ENCODE measurements around the gene MSH6. TPM values are rescaled to one million over a fixed set of nuclear protein-coding genes. Genes with fewer than 3 reads are reported as not detected.

The MSH6 gene
- total RNA-seq, 1 donor from 2014 or later: 33.6 TPM

DNA sequence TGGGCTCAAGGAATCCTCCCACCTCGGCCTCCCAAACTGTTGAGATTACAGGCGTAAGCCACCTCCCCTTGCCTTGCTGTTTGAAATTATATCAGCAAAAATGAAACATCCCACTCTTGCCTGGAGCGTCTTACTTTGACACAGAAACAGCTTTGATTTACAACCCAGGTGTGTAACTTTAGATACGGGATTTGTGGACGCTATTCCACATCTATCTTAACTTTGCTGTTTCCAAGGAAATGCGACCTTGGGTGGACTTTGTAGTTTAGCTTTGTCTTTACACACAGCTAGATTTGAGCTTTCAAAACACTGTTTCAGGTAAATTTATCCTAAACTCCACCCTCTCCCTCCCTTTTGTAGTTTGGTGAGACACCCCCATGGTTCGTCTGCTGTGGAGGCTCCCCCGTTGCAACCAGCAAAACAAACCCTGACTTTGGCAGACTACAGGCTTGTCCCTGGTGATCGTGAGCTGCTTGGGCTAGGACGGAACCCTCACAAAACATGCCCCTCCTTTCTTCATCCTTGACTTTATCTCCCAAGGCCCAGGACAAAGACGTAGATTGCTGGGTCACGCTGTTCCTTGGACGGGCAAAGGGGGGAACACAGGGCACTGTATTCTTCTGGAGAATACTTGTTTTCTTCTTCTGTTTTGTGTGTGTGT, 5.5 kb upstream of the MSH6 start:
- H3K27me3 ChIP-seq (ENCODE audit: control insufficient read depth, insufficient read depth, low read length): no peaks in the 10 kb centered on the region
- H3K36me3 ChIP-seq (ENCODE audit: control insufficient read depth, insufficient read depth, low read length): no peaks in the 10 kb centered on the region
- no peak for DNase-seq (ENCODE audit: low read depth)
- TF ChIP-seq, protein P1, sequence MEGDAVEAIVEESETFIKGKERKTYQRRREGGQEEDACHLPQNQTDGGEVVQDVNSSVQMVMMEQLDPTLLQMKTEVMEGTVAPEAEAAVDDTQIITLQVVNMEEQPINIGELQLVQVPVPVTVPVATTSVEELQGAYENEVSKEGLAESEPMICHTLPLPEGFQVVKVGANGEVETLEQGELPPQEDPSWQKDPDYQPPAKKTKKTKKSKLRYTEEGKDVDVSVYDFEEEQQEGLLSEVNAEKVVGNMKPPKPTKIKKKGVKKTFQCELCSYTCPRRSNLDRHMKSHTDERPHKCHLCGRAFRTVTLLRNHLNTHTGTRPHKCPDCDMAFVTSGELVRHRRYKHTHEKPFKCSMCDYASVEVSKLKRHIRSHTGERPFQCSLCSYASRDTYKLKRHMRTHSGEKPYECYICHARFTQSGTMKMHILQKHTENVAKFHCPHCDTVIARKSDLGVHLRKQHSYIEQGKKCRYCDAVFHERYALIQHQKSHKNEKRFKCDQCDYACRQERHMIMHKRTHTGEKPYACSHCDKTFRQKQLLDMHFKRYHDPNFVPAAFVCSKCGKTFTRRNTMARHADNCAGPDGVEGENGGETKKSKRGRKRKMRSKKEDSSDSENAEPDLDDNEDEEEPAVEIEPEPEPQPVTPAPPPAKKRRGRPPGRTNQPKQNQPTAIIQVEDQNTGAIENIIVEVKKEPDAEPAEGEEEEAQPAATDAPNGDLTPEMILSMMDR (IDR thresholded peaks at IDR 0.05; ENCODE audit: insufficient read depth, low read length, poor library complexity, severe bottlenecking): no peak
- H3K4me3 ChIP-seq (ENCODE audit: low read depth, low read length): no peak overlapping the region

DNA sequence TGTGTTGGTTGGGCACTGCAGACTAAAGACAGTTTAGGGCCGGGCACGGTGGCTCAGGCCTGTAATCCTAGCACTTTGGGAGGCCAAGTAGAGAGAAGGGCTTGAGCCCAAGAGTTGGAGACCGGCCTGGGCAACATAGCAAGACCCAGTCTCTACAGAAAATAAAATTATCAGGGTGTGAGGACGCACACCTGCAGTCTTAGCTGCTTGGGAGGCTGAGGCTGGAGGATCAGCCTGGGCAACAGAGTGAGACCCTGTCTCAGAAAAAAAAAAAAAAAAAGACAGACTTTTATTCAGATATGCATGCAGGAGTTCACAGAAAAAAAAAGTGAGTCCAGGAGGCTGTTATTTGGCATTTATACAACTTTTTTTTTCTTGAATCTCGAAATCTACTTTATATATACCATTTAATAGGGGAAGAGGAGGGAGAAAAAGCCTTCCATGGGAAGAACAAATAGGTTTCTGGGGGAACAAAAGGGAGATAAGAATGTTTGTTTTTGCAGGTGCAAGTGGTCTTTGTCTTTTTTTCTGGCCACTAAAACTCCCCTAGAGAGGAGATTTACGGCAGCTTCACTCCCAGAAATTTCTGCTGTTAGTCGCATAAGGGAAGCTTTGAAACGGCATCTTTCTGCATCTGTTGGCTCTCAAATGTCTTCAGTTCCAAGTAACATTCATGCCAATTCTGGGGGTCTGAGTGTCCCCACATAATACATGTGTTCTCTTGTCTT, 4.1 kb upstream of the MSH6 start:
- Histone ChIP-seq H3K27me3 (ENCODE audit: control insufficient read depth, insufficient read depth, low read length) (no peaks in the 10 kb centered on the region), H3K4me3 (ENCODE audit: low read depth, low read length) (no peak overlapping the region), H3K36me3 (ENCODE audit: control insufficient read depth, insufficient read depth, low read length) (no peaks in the 10 kb centered on the region)
- DNase-seq (ENCODE audit: low read depth): no peak
- TF ChIP-seq, protein P1 (IDR thresholded peaks at IDR 0.05; ENCODE audit: insufficient read depth, low read length, poor library complexity, severe bottlenecking): no peak

DNA sequence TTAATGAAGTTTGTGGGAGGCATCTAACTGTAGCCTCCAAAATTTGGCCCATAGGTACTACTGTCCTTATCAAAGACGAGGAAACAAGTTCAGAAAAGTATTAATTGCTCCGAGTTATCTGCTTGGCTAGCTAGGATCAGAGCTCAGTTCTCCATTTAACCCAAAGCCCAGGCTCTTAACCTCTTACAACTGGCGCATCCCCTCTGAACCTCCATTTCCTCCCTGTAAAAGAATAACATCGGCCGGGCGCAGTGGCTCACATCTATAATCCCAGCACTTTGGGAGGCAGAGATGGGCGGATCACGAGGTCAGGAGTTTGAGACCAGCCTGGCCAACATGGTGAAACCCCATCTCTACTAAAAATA, 3.5 kb upstream of the MSH6 start:
- Histone ChIP-seq H3K36me3 (ENCODE audit: control insufficient read depth, insufficient read depth, low read length) (no peaks in the 10 kb centered on the region), H3K4me3 (ENCODE audit: low read depth, low read length) (no peak overlapping the region), H3K27me3 (ENCODE audit: control insufficient read depth, insufficient read depth, low read length) (no peaks in the 10 kb centered on the region)
- TF ChIP-seq, protein P1 (IDR thresholded peaks at IDR 0.05; ENCODE audit: insufficient read depth, low read length, poor library complexity, severe bottlenecking): no peak
- no peak for DNase-seq (ENCODE audit: low read depth)

DNA sequence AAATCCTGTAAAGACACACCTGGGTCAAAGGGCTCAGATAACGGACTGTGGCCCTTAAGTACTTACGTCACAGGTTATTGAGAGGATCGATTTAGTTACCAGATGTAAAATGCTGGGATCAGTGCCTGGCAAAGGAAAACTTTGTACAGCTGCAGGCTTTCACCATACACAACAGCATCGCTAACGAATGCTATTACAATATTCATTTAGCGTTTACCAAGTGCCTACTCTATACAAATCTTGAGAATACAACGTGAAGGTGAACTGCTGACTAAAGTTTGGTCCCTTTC, 619 bp upstream of the MSH6 start:
- TF ChIP-seq, protein P1 (IDR thresholded peaks at IDR 0.05; ENCODE audit: insufficient read depth, low read length, poor library complexity, severe bottlenecking): no peak
- Histone ChIP-seq H3K27me3 (ENCODE audit: control insufficient read depth, insufficient read depth, low read length) (no peaks in the 10 kb centered on the region), H3K4me3 (ENCODE audit: low read depth, low read length) (peak overlapping the region; percentile 68), H3K36me3 (ENCODE audit: control insufficient read depth, insufficient read depth, low read length) (no peaks in the 10 kb centered on the region)
- DNase-seq (ENCODE audit: low read depth): no peak

DNA sequence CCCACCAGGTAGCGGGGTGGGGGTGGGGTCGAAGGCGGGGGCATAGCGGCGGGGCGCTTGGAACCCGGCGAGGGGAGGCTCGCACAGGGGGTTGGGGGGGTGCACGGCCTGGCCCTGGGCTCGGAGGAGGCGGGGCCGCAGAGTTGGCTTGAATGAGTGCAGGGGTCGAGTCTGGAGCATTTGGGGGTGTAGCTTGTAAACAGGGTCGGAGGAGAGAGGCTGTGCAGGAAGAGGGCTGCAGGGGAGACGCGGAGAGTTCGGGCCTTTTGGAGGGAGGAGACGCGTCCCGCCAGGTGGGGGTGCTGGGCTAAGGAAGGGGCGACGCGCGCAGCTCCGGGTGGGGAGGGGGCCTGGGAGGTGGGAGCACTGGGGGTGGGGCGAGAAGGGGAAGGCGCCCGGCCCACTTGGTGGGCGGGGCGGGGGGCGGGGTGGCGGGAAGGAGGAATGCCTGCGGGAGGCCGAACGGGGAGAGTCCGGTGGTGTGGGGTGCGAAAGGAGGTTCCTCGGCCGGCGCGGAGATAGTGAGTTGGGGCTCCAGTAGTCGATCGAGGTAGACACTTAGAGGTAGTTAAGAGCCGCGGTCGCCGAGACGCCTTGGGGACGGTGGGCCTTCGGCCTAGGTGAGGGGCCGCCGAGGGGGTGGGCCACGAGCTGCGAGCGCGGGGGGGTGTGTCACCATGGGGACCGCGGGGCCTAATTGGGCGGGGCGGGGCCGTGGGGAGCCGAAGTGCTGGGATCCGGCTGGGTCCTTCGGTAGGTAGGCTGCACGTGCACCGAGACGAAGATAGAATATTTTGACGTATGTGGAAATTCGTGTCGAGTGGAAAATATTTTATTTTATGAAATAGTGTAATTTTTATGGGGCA, 774 bp downstream of the MSH6 start:
- peak overlapping the region; percentile 77 for H3K4me3 ChIP-seq (ENCODE audit: low read depth, low read length)
- H3K36me3 ChIP-seq (ENCODE audit: control insufficient read depth, insufficient read depth, low read length): no peaks in the 10 kb centered on the region
- no peaks in the 10 kb centered on the region for H3K27me3 ChIP-seq (ENCODE audit: control insufficient read depth, insufficient read depth, low read length)
- DNase-seq (ENCODE audit: low read depth): no peak
- TF ChIP-seq, protein P1 (IDR thresholded peaks at IDR 0.05; ENCODE audit: insufficient read depth, low read length, poor library complexity, severe bottlenecking): no peak

All from kidney epithelial cell (primary cell).